Muscle of back (tissue), 11 donors: ENCODE results near the gene KIF24. TPM values are rescaled to one million over a fixed set of nuclear protein-coding genes. Genes with fewer than 3 reads are reported as not detected.
"Not testable (repeated sequence)": the region's sequence is repeated elsewhere in the genome, so short reads cannot be mapped to it uniquely, and the experiment has no call there.

Source experiments
- DNase-seq, 3 donors: peaks; one replicate each; pipeline versions ENCODE4 v3.0.0 to v3.0.0-alpha.2; 2013
- polyA plus RNA-seq, 10 donors: library from polyadenylated mRNA; unstranded; fragments of 120-200 nt; gene quantifications; one replicate each; pipeline ENCODE4 v1.2.1, GENCODE V29; 2013; ENCODE audit not compliant: insufficient read length in 10 of 10

Gene KIF24
- polyA plus RNA-seq, 10 donors, result 5.4 to 25.0 (median 14.8) TPM

GRCh38 chr9:34367751-34368410, 38.8 kb upstream of the KIF24 start:
- not testable (repeated sequence) for DNase-seq

DNA sequence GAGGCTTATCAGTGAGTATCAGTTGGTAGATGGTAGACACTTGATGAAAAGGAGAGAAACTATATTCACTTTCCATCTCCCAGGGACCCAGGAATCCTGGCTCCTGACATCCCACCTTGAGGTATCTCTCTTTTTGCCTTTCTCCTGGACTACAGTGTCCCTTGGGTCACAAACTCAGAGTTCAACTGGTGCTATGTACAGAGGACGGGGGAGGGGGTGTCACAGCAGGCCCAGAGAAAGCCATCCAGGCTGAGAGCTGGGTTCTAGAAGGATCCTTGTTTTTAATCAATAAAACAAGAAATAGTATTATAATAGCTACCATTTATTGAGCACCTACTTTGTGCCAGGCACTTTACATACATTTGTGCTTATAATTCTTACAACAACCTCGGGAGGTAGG, 37.3 kb upstream of the KIF24 start:
- DNase-seq, result no peak

GRCh38 chr9:34365282-34365681, 36.2 kb upstream of the KIF24 start:
- DNase-seq, result no peak

- peak in 2 of 3 donors; percentile 67 to 91 for DNase-seq
These were observed 34.7 kb upstream of the KIF24 start for GRCh38 chr9:34363619-34364351.

DNA sequence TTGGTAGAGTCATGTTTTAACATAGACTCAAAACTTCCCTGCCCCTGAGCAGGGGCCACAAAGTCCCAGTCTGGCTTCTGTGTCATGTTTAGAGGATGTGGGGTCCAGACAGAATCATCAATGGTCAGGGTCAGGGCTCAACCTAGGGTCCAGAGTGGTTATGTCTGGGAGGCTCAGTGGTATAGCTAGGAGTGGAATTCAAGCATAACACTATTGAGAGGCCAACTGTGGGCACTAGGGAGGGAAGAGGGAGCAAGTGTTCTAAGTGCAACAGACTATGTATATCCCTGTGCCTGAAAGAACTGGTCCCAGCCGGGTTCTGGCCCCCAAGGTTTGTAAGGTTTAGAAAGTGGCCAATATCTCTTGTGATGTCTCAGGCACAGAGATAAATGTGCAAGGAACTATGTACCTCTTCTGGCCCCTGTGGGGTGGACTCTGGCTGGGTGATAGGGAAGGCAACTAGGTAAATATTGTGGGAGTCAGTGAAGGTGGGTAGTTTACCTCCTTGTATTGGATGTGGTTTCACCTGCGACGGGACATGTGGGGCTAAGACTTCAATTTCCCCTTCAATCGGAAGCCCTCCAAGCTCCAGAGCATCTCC, 33.6 kb upstream of the KIF24 start:
- DNase-seq, result no peak

DNA sequence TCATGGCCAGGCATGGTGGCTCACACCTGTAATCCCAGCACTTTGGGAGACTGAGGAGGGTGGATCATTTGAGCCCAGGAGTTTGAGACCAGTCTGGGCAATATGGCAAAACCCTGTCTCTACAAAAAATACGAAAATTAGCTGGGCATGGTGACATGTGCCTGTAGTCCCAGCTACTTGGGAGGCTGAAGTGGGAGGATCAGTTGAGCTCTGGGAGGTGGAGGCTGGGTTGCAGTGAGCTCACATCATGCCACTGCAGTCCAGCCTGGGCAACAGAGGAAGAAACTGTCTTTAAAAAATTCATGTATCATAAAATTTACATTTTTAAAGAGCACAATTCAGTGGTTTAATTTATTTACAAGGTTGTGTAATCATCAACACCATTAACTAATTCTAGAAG, 23.9 kb upstream of the KIF24 start:
- not testable (repeated sequence) for DNase-seq

DNA sequence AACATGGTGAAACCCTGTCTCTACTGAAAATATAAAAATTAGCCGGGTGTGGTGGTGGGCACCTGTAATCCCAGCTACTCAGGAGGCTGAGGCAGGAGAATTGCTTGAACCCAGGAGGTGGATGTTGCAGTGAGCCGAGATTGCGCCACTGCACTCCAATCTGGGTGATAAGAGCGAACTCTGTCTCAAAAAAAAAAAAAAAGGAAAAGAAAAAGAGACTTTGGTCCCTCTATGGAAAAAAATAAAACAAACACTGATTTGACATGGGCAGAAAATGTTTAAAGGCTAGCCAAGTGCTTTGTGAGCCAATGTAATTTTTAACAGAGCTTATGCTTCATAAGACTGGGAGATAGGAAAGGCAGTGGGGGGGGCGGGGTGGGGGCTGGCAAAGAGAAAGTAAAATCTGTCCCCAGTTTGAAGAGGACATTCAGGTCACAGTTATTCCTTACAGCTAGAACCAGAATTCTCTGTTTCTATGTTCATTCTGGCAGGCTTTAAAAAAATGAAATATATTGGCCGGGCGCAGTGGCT, 23.1 kb upstream of the KIF24 start:
- not testable (repeated sequence) for DNase-seq

GRCh38 chr9:34349324-34349723, 20.3 kb upstream of the KIF24 start:
- no peak for DNase-seq

GRCh38 chr9:34347800-34348158, 18.7 kb upstream of the KIF24 start:
- DNase-seq, result no peak

DNA sequence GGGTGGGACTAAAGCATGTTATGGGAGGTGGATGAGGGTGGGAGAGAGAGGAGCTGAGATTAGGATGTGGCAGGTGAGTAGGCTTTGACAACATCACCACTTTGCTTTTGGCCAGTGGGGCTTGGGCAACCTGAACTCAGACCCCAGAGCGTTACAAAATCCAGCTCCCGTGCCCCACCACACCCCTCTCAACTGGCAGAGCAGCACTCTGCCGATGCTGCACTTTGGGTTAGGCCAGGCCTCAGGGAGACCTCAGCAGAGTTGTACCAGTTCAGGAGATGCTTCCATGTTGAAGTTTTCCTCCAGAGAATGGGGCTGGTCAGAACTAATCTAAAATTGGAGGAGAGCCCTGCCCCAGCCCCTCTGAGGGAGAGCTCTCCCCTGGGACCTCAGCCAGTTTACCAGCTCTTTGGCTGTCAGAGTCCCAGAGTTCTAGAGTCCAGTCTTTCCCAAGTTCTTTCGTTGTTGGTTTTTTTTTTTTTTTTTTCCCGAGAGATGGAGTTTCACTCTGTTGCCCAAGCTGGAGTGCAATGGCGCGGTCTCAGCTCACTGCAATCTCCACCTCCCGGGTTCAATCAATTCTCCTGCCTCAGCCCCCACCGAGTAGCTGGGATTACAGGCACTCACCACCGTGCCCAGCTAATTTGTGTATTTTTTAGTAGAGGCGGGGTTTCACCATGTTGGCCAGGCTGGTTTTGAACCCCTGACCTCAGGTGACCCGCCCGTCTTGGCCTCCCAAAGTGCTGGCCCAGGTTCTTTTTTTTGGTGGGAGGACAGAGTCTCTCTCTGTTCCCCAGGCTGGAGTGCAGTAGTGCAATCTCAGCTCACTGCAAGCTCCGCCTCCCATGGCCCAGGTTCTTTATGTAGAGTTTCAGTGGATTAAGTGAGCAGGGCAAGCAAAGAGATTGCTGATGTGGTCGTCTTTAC, 18.1 kb upstream of the KIF24 start:
- DNase-seq, result no peak

GRCh38 chr9:34343605-34344004, 14.5 kb upstream of the KIF24 start:
- DNase-seq, result no peak

DNA sequence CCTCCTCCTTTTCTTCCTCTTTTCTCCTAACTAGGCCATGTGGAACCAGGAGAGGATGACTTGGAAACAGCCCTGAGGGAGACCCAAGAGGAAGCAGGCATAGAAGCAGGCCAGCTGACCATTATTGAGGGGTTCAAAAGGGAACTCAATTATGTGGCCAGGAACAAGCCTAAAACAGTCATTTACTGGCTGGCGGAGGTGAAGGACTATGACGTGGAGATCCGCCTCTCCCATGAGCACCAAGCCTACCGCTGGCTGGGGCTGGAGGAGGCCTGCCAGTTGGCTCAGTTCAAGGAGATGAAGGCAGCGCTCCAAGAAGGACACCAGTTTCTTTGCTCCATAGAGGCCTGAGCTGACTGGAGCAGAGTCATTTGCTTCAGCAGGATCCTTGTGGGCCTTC, 14.0 kb upstream of the KIF24 start:
- DNase-seq, result peak in 2 of 3 donors; percentile 70 to 87

GRCh38 chr9:34341659-34342295, 12.7 kb upstream of the KIF24 start:
- no peak for DNase-seq

GRCh38 chr9:34338665-34339385, 9.8 kb upstream of the KIF24 start:
- no peak for DNase-seq

DNA sequence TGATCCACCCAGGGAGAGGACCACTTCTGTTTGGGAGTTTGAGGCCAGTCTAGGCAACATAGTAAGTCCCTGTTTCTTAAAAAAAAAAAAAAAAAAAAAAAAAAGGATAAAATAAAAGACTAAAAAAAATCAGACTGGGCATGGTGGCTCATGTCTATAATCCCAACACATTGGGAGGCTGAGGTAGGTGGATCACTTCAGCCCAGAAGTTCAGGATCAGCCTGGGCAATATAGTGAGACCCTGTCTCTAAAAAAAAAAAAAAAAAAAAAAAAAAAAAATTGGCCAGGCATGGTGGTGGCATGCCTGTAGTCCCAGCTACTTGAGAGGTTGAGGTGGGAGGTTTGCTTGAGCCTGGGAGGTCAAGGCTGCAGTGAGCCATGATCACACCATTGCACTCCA, 9.0 kb upstream of the KIF24 start:
- not testable (repeated sequence) for DNase-seq

GRCh38 chr9:34337403-34337802, 8.3 kb upstream of the KIF24 start:
- DNase-seq, result no peak

- DNase-seq, result no peak
These were observed 6.3 kb upstream of the KIF24 start for GRCh38 chr9:34335376-34335775.

DNA sequence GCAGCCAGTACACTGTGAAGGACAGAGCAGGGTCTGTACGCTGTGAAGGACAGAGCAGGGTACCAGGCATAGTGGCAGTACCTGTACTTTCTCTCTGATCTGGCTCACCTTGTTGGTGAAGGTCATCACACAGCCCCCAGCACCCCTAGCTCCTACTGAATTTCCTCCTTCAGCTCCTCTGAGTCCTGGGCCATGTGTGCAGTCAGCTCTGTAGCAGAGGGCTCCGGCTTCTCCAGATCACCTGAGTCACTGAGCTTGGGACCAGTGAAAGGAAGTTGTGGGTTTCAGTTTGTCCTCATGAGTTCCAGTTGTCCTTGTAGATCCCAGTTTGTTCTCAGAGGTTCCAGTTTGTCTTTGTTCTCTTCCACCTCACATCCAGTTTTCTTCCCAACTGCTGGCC, 5.8 kb upstream of the KIF24 start:
- DNase-seq, result no peak

- peak in 1 of 3 donors; percentile 37 for DNase-seq
These were observed 5.3 kb upstream of the KIF24 start for GRCh38 chr9:34334337-34334824.

- no peak for DNase-seq
These were observed 4.8 kb upstream of the KIF24 start for GRCh38 chr9:34333836-34334235.
